NCI-H345 treated with DMSO at 0.1 percent for 48 hours (cell line): ENCODE results near the gene USP40.

ENCODE experiments used
- DNase-seq: peaks from one replicate; lab custom pipeline; 2025; ENCODE audit not compliant: unreplicated experiment; lab: John Stamatoyannopoulos, UW

USP40 gene

DNA sequence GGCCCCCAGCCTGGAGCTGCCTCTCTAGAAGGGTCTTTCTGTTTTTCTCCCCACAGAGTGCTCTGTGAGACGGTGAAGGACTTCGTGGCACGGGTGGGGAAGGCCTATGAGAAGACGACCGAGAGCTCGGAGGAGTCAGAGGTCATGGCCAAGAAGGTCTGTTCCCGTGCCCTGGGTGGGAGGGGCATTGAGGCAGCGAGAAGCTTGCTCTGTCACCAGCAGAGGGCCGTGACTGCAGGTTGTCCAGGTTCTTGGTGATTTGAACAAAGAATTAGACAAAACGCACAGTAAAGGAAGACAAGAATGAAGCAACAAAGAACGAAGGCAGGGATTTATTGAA lies 118.4 kb downstream of the USP40 start:
- DNase-seq = no peak

DNA sequence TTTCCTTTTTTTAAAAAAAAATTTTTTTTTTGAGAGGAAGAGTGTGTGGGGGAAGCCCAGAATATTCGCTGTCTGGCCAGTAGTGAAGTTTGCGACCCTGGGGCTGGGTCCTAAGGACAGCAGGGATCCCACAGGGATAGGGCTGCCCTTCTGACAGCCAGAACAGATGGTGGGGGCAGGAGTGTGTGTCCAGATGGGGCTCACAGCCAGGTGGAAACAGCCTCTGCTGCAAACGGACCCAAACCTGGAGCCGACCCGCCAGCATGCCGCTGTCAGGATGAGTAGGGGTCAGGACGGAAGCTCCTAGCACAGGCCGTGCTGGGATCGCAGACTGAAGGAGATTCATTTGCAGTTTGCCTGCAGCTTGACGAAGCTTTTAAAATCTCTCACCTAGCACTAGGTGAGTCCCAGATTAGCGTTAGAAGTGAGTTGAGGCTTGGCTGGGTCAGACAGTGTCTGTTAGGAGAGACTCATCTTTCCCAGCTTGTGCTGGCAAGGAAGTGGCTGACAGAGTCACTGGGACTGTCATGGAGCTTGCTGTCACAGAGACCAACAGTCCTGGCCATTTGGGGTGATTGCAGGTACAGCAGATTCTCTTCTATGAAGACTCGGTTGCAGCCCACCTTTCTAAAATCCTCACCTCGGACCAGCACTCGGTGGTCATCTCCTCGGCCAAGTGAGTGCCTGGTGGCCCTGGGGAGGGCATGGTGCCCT lies 118.9 kb downstream of the USP40 start:
- DNase-seq = no peak

DNA sequence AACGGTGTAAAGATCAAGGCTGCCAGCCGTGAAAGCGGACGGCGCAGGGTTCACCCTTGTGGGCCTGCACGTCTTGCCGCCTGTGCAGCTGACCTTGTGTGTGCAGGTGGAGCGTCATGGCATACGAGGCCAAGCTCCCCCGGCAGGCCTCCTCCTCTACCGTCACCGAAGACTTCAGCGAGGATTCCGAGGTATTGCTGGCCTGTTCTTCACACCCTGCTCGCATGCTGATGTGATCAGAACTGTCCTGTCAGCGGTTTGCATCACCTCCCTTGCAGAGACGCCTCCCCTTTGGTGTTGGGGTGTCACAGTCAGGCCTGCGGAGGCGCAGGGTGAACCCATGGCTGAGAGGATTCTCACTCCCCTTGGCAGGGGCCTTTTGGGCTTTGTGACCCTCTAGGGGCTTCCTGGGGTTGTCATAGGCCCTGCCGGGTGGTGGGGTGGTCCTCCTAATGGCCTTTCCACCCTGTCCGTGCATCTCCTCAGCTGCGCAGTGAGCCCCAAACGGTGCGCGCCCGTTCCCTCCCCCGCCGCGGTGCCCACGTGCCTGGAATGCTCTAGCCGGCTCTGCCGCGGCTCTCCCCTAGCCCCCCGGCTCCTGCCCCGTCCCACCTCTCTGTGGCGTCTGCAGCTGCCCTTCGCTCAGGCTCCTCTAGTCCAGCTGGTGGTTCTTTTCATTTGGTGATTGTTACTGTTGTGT lies 119.8 kb downstream of the USP40 start:
- DNase-seq = no peak

DNA sequence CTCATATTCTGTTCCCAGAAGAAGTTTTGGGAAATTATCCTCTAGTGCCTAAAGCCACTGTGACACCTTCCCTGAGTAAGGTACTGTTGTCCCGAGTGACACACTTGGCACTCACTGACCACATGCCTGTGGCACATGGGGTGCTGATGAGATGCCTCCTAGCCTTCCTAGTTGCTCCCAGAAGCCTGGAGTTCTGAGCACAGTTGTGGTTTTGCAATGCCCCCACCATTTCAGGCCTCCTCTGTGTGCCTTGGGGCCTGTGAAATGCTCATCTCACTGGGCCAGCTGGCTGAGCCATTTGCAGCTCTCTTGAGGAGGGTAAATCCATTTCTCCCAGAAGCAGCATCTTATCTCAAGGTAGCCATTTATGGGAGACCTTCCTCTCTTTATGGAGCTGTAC lies 120.5 kb downstream of the USP40 start:
- DNase-seq = no peak

DNA sequence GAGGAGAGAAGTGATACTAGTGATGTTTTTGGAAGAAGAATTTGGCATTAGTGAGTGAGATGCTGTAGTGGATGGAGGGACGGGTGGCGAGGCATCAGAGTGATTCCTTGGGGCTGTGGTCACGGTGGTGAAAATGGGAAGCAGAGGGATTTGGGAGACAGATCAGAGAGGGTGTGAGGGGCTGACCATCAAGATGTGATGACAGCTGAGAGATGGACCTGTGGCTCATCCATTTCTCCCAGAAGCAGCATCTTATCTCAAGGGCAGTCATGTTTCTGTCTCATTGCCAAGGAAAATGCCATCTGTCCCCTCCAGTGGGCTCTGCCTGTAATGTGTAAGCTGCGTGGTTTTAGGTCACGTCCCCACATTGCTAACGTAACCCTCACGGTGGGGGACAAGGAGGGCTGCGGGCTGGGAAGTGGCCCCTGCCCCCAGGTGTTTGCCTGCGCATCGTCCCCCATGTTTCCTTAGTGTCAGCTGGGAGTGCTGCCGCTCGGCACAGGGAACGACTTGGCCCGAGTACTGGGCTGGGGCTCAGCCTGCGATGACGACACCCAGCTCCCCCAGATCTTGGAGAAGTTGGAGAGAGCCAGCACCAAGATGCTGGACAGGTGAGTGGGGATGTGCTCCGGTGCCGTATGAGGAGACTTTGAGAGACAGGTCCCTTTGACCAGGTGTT lies 121.3 kb downstream of the USP40 start:
- no peak for DNase-seq

DNA sequence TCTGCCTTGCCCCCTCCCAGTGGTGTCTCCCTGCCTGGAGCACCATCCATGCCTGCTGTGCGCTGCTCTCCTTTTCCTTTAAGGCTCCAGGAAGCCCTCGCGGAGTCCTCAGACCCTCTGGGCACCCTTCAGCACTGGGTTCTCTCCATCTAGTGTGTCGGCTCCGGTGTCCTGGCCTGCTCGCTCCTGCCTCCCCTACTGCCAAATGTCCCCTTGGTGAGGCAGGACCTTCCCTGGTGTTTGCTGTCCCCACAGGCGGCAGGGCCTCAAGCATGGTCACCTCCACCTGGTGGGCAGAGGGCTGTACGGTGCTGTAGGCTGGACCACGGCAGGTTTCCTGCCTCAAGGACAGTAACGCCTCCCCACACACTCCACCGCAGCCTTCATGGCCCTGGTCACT lies 122.1 kb downstream of the USP40 start:
- DNase-seq = no peak

DNA sequence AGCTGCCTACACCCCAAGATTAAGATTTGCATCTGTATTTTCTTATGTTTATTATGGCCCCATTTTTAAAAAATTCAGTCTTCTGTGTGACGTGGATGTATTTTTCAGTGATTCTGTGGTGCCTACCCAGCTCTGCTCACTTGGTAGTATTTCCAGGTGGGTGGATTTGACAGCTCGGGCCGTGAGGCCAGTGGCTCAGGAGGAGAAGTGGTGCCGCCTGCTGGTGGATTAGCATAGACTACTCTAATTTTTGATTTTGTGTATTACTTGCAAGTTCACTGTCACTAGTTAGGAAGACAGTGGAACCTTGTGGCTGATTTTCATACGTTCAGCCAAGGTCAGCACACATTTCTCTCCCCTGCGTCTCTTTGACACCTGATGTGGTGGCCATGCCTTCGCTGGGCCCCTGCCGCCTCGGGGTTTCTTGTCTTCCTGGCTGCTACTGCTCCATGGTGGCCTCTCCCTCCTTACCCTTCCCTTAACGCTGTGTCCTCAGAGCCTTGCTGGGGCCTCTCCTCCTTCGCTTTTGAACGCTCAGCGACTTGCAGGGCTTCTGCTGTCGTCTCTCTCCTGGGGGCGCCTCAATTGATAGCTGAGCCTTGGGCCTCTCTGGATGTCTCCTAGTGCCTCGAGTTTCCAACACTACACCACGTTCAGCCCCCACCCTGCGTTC lies 122.9 kb downstream of the USP40 start:
- DNase-seq = peak; percentile 39

DNA sequence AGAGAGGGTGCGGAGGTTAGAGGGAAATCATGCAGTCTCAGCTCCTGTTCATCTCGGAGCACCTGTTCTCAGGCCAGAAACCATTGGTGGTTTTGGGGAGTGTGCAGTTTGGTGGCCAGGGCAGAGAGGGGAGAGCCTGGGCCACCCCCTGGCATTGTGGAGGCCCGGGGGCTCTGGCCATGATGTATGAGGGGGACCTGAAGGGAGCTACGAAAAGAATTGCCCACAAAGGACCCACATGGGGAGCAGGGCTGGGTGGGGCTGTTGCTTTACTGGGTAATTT lies 124.6 kb downstream of the USP40 start:
- no peak for DNase-seq

DNA sequence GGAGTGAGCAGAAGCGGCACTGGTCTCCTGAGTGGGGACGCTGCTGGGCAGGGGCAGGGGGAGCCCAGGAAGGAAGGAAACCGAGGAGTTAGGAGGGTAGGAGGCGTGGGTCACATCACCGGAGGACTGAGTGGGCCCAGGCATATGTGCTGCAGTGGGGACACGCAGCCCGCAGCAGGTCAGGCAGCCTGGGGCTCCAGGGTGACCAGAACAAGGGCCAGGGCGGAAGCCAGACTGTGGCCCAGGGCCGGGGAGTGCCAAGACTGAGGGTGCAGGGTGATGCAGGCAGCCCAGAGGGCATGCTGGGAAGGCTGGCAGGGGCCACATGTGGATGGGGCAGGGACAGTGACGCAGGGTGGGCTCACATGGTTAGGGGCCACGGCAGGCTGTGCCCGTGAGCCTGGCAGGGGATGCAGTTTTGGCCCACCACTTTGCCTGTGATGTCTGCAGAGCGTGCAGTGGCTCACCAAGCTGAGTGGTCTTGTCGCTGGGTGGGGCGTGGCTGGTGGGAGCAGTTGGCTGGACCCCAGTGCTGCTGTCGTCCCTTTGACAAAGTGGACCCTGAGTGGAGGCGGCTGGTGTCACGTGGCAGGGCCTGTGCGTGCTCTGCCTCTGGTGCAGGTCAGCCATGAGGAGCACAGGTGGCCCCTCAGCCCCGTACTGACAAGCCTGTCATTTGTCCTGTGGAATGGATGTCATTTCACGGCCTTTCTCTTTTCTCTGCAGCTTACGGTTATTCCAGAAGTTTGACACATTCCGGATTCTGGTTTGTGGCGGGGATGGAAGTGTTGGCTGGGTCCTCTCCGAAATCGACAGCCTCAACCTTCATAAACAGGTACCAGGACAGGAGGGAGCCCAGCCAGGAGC lies 125.2 kb downstream of the USP40 start:
- no peak for DNase-seq

DNA sequence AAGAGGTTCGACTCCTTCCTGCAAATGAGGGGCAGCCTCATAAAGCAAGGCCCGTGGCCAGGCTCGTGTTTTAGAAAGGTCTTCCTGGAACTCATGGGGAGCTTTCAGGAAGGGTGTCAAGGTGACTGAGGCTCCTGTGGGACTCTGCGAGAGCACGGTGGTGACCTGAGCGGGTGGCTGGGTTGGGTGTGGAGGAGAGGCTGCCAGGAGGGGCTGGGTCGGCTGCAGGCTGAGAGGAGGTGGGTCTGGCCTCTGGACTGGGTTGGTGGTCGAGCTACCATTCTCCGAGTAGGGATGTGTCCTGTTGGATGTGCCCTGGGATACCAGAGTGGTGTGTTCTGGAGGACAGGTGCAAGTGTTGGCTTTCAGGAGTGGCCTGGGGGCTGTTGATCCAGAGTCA lies 125.9 kb downstream of the USP40 start:
- DNase-seq = no peak

DNA sequence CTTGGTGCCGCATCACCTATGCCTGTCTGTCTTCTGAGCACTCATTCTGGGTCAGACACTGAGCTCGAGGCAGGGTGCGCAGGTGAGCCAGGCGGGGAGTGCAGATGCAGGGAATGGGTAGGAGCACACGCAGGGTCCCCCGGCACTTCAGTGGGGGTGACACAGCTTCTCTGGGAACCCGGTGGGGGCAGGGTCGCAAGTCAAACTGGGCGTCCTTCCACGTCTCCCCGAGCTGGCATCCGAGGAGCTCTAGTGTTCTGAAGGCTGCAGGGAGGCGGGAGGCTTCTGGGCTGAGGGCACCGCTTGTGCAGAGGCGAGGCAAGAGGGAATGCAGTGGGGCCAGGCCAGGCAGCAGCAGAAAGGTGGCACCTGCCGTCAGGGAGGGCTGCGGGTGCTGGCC lies 126.3 kb downstream of the USP40 start:
- no peak for DNase-seq

DNA sequence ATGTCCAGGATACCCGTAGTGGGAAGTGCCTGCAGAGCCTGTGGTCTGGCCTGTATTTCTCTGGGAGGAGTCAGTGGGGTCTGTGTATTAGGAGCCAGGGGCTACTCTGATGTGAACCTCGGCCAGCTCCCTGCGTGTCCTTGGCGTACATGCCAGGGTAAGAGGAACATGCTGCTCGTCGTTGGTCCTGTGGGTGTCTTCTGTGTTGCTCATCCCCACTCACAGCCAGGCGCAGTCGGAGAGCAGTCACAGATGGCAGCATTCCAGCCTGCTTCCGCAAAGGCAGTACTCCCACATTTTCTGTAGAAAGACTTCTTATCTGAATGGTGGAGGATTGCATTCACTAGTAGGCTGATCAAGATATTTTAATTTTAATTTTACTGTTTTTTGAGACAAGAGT lies 127.4 kb downstream of the USP40 start:
- DNase-seq = no peak

DNA sequence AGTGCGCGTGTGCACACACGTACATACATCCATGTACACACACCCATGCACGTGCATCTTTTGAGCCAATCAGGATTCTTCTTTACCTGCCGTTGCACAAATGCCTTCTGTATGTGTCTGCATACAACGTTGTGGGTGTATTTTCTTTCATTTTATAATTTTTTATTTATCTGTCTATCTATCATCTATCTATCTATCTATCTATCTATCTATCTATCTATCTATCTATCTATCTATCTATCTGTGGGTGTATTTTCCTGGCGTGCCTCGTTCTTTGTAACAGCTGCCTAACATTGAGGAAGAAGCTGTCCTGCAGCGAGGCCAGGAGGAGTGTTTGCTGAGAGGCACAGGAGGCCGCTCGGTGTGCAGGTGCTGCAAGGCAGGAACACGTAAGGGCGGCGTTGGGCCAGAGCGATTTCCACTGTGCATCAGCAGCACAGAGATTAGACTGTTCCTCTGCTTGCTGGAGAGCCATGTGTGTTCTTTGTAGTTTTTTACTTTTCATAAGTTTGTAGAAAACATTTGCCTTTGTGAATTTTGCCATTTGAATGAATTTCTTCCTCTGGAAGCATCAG lies 127.9 kb downstream of the USP40 start:
- DNase-seq = no peak

DNA sequence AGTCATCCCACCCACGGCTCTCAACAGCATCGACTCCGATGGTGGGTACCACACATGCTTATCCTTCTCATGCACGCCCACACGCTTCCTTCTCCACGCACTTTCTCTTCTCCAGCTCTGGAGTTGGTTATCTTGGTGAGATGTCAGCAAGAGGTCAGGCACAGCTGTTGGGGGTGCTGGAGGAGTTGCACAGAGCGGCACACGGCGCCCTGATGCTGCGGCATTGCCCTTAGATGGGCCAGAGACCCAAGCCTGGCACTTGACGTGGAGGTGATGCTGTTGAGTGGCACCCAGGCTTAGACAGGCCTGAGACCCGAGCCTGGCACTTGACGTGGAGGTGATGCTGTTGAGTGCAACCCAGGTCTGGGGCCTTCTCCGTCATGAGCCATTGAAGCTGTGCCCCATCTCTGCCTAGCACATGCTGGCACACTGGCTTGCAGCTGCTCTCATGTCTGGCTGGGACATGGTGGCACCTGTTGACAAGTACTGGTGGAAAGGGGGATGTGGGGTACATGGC lies 129.1 kb downstream of the USP40 start:
- DNase-seq = no peak

DNA sequence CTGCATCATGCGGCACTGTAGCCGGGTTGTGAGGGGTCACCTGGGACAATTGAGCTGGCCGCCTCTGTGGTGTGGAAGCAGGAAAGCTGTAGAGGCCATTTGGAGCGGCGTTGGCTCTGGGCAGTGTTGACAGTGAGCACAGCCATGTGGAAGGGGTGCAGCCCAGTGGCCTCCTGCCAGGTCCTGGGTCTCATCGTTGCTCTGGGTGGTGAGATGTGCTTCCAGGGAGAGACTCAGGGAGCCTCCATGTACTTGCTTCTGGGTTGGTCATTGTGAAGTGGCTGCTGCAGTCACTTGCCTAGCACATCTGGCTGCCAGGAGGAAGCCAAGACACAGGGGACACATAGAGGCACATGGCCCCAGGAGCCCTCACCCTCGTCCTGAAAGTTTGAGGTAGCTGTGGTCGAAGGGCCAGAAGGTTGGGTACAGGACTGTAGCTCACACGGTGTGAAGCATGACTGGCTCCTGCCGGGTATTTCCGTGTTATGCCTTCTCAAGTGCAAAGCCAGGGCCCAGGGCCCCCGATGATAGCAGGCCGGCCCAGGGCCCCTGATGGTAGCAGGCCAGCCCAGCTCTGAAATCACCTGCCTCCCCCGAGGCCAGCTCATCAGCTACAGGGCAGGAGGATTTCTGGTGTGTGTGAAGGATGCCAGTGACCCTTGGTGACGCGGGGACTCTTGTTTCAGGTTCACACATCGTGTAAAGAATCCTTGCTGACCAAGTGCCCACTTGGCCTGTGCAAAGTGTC lies 129.7 kb downstream of the USP40 start:
- DNase-seq = no peak

DNA sequence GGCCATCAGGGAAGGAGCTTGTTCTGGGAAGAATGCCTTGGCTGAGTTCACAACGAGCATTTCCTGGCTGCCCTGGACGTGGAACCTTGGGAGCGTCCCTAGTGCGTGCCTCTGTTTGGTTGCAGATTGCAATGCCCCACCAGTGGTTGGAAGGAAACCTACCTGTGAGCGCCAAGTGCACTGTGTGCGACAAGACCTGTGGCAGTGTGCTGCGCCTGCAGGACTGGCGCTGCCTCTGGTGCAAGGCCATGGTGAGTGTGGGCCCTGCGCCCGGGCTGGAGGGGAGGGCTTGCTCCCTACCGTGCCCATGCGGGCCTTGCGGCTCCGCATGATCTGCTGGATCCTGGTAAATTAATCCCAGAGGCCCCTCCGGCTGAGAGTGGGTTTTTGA lies 130.4 kb downstream of the USP40 start:
- DNase-seq = no peak

DNA sequence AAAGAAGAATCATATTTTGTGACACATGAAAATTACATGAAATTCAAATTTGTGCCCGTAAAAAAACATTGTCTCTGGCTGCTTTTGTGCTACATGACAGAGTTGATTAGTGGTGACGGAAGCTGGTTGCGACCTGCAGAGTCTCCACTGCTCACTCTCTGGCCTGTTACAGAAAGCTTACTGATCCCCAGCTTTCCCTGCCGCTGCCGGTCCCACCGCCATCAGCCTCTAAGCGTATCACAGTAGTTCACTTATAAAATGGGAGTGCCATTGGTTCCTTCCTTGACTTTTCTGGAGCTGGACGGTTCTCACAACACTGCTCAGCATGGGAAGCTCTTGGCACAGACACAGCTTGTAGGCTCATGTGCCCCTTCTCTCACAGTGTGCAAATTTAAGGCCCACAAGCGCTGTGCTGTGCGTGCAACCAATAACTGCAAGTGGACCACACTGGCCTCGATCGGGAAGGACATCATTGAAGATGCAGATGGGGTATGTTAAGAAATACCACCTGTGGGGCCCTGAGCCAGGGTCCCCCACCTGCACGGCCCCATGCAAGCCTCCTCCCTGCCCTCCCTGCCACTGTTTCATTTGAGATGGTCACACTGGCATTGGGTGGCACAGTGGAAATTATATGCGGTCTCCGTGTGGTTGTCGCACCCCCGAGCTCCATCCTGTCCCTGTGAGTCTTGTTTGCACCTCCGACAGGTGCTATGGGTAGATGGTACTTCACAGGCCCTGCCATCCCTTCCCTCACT lies 131.0 kb downstream of the USP40 start:
- DNase-seq = no peak

DNA sequence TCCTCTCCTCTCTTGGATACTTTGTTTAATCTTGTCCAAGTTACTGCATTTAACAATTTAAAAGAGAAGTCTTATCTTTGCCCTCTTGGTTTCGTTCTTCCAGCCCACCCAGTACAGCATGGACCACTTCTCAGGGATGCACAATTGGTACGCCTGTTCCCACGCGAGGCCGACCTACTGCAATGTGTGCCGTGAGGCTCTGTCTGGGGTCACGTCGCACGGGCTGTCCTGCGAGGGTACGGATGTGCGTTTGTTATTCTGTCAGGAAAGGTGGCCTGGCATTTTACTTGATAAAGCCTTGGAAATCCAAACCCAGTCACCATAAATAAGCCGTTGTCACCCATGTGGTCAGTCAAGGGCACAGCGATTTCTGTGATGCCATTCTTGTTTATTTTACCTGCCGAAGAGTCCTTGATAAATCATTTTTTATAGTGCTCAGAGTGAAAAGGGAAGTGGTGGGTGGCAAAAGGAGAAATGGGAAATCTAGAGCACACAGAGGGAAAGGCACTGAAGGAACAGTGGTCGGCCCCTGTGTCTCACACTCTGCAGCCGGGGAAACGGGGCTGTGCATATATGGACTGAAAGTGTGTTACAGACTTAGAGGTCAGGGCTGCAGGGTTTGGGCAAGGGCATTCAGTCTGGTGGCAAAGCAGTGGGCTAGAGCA lies 131.8 kb downstream of the USP40 start:
- no peak for DNase-seq

DNA sequence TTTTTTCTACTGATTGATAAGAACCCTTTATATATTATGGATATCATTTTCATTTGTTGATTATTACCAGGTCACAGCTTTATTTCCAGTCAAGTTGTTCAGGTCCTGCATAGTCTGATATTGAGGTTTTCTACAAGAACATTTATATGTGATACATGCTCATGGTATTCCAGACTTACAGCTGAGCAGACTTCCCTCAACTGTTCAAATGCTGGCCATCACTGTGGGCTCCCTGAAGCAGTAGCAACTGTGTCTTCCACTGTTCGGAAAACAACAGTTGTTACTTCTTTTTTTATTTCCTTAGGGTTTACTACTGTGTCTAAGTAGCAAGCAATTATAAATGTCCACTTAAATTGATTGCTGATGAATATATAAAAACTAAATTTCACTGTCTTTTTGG lies 132.8 kb downstream of the USP40 start:
- no peak for DNase-seq
